ENCODE results near the gene DLGAP1. TPM values are rescaled to one million over a fixed set of nuclear protein-coding genes. Genes with fewer than 3 reads are reported as not detected.
"Not testable (repeated sequence)": the region's sequence is repeated elsewhere in the genome, so short reads cannot be mapped to it uniquely, and the experiment has no call there.

Gene DLGAP1
- total RNA-seq, 1 donor from 2014 or later = not detected

GRCh38 chr18:3481696-3482210 is 973.4 kb downstream of the DLGAP1 start:
- DNase-seq (ENCODE audit: low read depth in 2 of 2) = peak; percentile 14 to 36

- no peak for DNase-seq (ENCODE audit: low read depth in 2 of 2)
These were observed 974.1 kb downstream of the DLGAP1 start for GRCh38 chr18:3480827-3481573.

GRCh38 chr18:3479978-3480509 is 975.1 kb downstream of the DLGAP1 start:
- no peak for DNase-seq (ENCODE audit: low read depth in 2 of 2)

- DNase-seq (ENCODE audit: low read depth in 2 of 2) = peak in 1 of 2 donors; percentile 74
These were observed 976.7 kb downstream of the DLGAP1 start for GRCh38 chr18:3478262-3478978.

GRCh38 chr18:3472681-3473544 is 982.2 kb downstream of the DLGAP1 start:
- peak in 1 of 2 donors; percentile 59 for DNase-seq (ENCODE audit: low read depth in 2 of 2)

- DNase-seq (ENCODE audit: low read depth in 2 of 2) = not testable (repeated sequence)
These were observed 983.0 kb downstream of the DLGAP1 start for GRCh38 chr18:3472121-3472520.

- no peak for DNase-seq (ENCODE audit: low read depth in 2 of 2)
These were observed 983.9 kb downstream of the DLGAP1 start for GRCh38 chr18:3471141-3471648.

- DNase-seq (ENCODE audit: low read depth in 2 of 2) = peak in 1 of 2 donors; percentile 7
These were observed 986.3 kb downstream of the DLGAP1 start for GRCh38 chr18:3468833-3469232.

- DNase-seq (ENCODE audit: low read depth in 2 of 2) = no peak
These were observed 986.9 kb downstream of the DLGAP1 start for GRCh38 chr18:3468066-3468705.

GRCh38 chr18:3466872-3467271 is 988.2 kb downstream of the DLGAP1 start:
- peak; percentile 36 to 76 for DNase-seq (ENCODE audit: low read depth in 2 of 2)

- DNase-seq (ENCODE audit: low read depth in 2 of 2) = peak in 1 of 2 donors; percentile 96
These were observed 989.1 kb downstream of the DLGAP1 start for GRCh38 chr18:3466045-3466444.

GRCh38 chr18:3463051-3463450 is 992.1 kb downstream of the DLGAP1 start:
- peak in 1 of 2 donors; percentile 26 for DNase-seq (ENCODE audit: low read depth in 2 of 2)

- no peak for DNase-seq (ENCODE audit: low read depth in 2 of 2)
These were observed 993.4 kb downstream of the DLGAP1 start for GRCh38 chr18:3461704-3462103.

GRCh38 chr18:3460823-3461398 is 994.2 kb downstream of the DLGAP1 start:
- DNase-seq (ENCODE audit: low read depth in 2 of 2) = no peak

GRCh38 chr18:3458952-3459853 is 995.9 kb downstream of the DLGAP1 start:
- DNase-seq (ENCODE audit: low read depth in 2 of 2) = peak in 1 of 2 donors; percentile 73

GRCh38 chr18:3458378-3458777 is 996.7 kb downstream of the DLGAP1 start:
- DNase-seq (ENCODE audit: low read depth in 2 of 2) = peak in 1 of 2 donors; percentile 21

GRCh38 chr18:3457261-3457724 is 997.8 kb downstream of the DLGAP1 start:
- peak in 1 of 2 donors; percentile 16 for DNase-seq (ENCODE audit: low read depth in 2 of 2)

GRCh38 chr18:3456686-3457069 is 998.4 kb downstream of the DLGAP1 start:
- peak in 1 of 2 donors; percentile 14 for DNase-seq (ENCODE audit: low read depth in 2 of 2)
